H1 (cell line): ENCODE data around the gene PPP1R27. TPM values are rescaled to one million over a fixed set of nuclear protein-coding genes. Genes with fewer than 3 reads are reported as not detected.

Experiments
- FOSL1 ChIP-seq: IDR thresholded peaks from 2 replicates; pipeline ENCODE4 v1.6.1; 2011; ENCODE audit warnings: mild to moderate bottlenecking, low read depth, low read length, moderate library complexity; ENCODE audit not compliant: insufficient read depth
- HDAC6 ChIP-seq: IDR thresholded peaks from one replicate; pipeline ENCODE4 v1.7.1; 2012; ENCODE audit warnings: low read depth, mild to moderate bottlenecking, inconsistent platforms, low read length, moderate library complexity
- MAFK ChIP-seq: IDR thresholded peaks from 2 replicates; pipeline ENCODE4 v1.6.1; 2012; ENCODE audit warnings: low read depth, mild to moderate bottlenecking, improper control_type of control experiment, low read length
- NANOG ChIP-seq: IDR thresholded peaks from 2 replicates; pipeline ENCODE4 v1.6.1; 2011; ENCODE audit warnings: low read length, low read depth, mild to moderate bottlenecking, inconsistent platforms; ENCODE audit not compliant: insufficient read depth, poor library complexity, severe bottlenecking
- PHF8 ChIP-seq: fragments of 200-600 bp; sonication (generic); conservative IDR thresholded peaks from 2 replicates; pipeline ENCODE4 v1.7.1; 2012; ENCODE audit warnings: low read depth, mild to moderate bottlenecking, inconsistent platforms, low read length, moderate library complexity
- RNF2 ChIP-seq: fragments of 200-900, 300-1000 bp; sonication (generic); IDR thresholded peaks from 2 replicates; pipeline ENCODE4 v1.7.1; 2016; ENCODE audit warnings: borderline replicate concordance, low read depth, mild to moderate bottlenecking, antibody characterized with exemption, low read length; ENCODE audit not compliant: poor library complexity, severe bottlenecking; ENCODE audit errors: missing control alignments
- USF2 ChIP-seq: IDR thresholded peaks from 2 replicates; pipeline ENCODE4 v1.6.1; 2011; ENCODE audit warnings: low read length, improper control_type of control experiment
- polyA plus RNA-seq, 7 experiments: library from polyadenylated mRNA; depleted of rRNA in 3 of 7; stranded (reverse) in 5 of 7; unstranded in 2 of 7; fragments of >200 nt in 5 of 7; fragments of 200-250 nt in 2 of 7; gene quantifications; 1 replicate in 5 of 7; 2 replicates in 1 of 7; 4 replicates in 1 of 7; pipeline versions ENCODE4 v1.2.1 to v1.2.3, GENCODE V29; 2011 to 2013; ENCODE audit warnings: missing spikeins in 2 of 7, mixed read lengths in 2 of 7
- total RNA-seq: library from RNA; stranded (reverse); fragmentation: NEBNext Ultra II Directional; extraction: Animal tissue kit (Norgen Biotek cat#: 25700); gene quantifications from 2 replicates; pipeline ENCODE4 v1.2.1, GENCODE V29; 2021

The PPP1R27 gene
- total and polyA plus RNA-seq, 2 of the 8 experiments (the other 6 are each of a cell fraction or from before 2014, with no cell fraction given) = 0.27 TPM; not detected in 1

DNA sequence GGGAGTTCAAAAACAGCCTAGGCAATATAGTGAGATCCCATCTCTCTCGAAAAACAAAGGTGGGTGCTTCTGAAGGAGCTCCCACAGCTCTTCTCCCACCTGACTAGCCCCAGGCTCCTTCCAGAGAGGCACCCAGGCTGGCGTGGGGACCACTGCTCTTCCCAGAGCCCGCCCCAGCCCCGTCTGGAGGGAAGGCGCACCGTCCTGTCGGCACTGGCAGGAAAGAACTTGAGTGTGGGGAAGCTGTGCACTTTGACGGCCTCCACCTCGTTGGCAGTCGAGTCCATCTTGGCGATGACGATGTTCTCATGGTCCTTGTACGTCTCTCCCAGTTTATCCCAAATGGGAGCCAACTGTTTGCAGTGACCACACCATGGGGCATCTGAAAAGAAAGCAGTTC, 10.5 kb upstream of the PPP1R27 start (continued):
- TF ChIP-seq USF2 (no peak), NANOG (no peak), MAFK (no peak), PHF8 (no peak), HDAC6 (no peak), RNF2 (no peak), FOSL1 (no peak)
- TF ChIP-seq, all 59 proteins: peak for 0
